NCI-H128 (cell line): ENCODE results near the gene TARM1.

ENCODE experiments used
- DNase-seq: peaks from one replicate; lab custom pipeline; 2025; ENCODE audit not compliant: unreplicated experiment; lab: John Stamatoyannopoulos, UW

The TARM1 gene

DNA sequence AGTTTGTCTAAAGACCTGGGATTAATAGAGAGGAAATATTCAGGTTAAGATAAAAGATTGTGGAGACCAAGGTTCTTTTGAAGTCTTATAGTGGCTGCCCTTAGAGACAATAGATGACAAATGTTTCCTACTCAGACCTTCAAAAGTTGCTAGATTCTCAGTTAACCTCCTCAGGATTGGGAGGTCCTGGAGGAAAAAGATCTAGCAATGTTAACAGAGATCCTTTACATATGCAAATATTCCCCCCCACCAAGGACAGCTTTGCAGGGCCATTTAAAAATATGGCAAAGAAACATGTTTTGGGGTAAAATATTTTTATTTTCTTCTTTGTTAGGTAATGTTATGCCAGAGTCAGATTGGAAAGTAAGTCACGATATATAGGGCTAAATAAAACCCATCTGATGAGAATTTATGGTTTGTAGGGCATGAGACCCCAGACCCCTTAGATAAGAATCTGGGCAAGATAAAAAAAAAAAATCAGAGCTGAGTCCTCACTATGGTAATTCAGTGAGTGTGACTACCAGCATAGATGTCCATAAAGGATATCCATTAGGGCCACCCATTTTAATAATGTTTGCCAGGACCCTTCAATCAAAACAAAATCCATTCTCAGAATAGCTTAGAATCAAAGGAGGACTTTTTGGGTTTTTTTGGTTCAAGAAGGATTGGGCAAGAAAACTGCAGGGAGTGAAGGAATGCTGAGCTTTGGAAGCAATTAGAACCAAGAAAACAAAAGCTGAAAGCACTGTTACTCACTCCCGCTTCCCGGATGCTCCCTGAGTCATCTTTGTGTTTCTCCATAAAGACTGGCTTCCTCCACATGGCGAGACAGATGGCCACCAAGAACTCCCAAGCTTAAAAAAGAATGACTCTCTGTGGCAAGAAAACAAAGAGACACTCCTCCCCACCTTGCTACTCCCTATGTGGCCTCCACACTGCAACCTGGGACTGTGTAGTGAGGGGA, 45.7 kb downstream of the TARM1 start:
- no peak for DNase-seq

DNA sequence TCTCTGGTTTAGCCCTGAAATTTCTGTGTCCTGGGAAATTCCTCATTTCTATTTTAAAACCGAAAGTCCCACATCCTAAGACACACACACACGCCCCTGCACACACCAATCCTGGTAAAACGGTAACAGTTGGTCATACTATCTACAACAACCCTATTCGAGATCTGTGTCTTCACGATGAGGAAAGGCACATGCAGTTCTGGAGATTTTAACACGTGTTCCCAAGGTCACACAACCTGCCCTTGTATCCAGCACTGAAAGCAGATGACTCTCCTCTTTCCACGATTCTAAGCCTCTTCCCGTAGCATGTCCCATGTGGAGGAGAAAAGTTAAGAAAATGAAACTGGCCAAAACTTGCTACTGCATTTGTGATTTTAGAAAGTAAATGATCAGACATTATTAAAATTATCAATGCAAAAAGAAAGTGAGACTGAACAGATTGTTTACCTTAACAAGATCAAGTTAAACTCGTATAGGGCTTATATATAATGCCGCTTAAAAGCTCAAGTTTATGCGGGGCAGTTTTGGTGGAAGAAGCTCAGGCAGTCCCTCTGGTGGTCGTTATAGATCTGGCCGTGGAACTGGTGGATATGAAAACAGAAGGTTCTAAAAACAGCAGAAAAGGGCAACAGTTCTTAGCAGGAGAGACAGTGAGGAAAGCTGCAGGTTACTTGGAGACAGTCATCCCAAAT, 50.1 kb downstream of the TARM1 start:
- no peak for DNase-seq

DNA sequence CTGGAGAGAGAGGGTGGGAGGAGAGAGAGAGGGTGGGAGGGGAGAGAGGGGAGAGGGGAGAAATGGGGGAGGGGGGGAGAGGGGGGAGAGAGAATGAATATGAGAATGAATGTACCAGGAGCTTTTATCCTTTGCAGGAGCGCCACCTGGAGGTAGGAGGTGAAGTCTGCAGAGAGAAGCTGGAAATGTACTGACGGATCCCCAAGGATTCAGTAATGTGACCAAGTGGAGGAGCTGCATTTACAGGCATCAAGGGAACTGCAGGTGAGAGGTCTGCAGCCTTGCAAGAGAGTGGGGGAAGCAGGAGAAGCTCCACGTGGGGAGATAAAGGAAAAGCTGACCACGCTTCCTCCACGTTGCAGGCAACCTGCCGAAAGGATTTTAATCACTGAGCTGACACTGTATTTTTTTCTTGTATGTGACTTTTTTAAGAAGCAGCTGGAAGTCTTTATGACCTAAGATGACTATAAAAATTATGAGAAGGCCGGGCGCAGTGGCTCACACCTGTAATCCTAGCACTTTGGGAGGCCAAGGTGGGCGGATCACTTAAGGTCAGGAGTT, 51.2 kb downstream of the TARM1 start:
- DNase-seq, result no peak

DNA sequence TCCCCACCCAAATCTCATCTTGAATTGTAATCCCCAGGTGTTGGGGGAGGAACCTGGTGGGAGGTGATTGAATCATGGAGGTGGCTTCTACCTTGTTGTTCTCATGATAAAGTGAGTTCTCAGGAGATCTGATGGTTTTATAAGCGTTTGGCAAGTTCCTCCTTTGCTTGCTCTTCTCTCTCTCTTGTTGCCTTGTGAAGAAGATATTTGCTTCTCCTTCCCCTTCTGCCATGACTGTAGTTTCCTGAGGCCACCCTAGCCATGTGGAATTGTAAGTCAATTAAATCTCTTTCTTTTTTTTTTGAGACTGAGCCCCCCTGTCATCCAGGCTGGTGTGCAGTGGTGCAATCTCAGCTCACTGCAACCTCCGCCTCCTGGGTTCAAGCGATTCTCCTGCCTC, 51.9 kb downstream of the TARM1 start:
- no peak for DNase-seq

DNA sequence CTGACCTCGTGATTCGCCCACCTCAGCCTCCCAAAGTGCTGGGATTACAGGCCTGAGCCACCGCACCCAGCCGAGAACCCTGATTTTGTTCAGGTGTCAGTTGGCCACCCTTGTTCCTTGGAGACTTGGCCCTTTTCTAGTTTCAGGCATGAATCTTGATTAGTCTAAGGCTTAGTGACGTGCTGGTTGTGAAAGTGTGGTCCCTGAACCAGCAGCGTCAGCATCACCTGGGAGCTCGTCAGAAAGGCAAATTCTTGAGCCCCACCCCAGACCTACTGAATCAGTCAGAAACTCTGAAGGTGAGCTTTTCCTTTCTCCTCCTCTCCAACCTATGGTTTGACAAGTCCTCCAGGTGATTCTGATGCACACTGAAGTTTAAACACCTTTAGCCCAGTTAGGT, 54.5 kb downstream of the TARM1 start:
- DNase-seq, result no peak

DNA sequence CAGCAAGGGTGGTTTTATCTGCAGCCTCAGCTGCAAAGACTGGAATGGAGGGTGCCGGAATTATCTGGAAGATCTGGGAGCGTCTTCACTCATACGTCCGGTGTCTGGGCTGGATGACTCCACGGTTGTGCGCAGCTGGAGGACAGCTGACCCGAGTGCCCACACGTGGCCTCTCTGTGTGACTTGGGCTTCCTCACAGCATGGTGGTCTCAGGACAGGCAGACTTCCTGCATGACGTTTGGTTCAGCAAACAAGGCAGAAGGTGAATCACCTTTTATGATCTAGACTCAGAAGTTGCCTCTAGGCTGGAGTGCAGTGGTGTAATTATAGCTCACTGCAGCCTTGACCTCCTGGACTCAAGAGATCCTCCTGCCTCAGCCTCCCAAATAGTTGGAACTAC, 56.5 kb downstream of the TARM1 start:
- DNase-seq, result no peak

DNA sequence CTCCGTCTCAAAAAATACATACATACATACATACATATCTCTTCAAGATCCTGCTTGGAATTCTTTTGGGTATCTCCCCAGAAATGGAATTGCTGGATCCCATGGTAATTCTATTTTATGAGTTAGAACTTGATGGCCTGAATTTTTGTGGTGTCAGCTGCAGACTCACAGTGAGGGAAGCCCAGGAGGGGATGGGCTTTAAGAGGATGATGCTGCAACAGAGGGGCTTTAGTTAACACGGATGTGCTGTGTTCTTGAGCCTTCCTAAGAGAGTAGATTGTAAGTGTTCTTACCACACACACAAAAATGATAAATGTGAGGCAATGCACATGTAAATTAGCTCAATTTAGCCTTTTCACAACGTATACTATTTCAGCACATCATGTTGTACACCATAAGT, 58.0 kb downstream of the TARM1 start:
- DNase-seq, result no peak

DNA sequence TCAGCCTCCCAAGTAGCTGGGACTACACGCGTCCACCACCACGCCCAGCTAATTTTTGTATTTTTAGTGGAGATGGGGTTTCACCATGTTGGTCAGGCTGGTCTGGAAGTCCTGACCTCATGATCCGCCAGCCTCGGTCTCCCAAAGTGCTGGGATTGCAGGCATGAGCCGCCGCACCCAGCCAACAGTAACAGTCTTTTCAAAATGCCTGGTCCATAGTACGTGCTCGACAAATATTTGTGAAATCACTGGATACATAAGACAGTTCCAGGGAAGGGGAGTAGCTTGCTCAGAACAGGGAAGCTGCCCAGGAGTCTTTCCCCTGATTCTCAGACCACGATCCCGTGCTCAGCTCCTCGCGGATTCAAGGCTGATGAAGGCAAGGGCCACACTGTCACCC, 59.2 kb downstream of the TARM1 start:
- no peak for DNase-seq

DNA sequence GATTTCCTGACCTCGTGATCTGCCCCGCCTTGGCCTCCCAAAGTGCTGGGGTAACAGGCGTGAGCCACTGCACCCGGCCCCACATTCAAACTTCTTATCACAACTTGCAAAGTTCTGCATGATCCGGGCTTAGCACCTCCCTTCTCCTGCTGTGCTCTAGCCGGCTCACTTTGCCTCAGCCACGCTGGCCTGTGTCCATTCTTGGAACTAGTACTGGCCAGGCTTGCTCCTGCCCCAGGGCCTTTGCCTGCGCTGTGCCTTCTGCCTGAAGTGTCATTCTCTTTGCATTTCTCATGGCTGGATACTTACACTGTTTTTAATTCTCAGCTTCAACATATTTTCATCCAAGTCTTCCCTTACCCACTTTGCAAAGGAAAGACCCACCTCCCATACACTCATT, 59.8 kb downstream of the TARM1 start:
- DNase-seq, result no peak
